HCT116 (cell line): Measurements from ENCODE around the gene PHC3. TPM values are rescaled to one million over a fixed set of nuclear protein-coding genes. Genes with fewer than 3 reads are reported as not detected.
"Not testable (repeated sequence)": the region's sequence is repeated elsewhere in the genome, so short reads cannot be mapped to it uniquely, and the experiment has no call there.

Experiments used
- ATAC-seq: fragments of 200-7000 bp; cut with Tn5 transposase; 2 replicates; pipeline ENCODE4 v1.9.1; 2020; ENCODE audit warnings: mild to moderate bottlenecking, moderate library complexity
- BruUV-seq: library from RNA; stranded (reverse); fragments of 400-500 nt; replicated peaks from 2 replicates; lab custom pipeline; 2021; lab: Mats Ljungman, UMichigan
- CTCF ChIA-PET: fragments of 300-600 bp; sonication (Branson Sonifier 250); formaldehyde crosslinking; loops from one replicate; lab custom pipeline; 2021; ENCODE audit warnings: antibody characterized with exemption; lab: Charles Lee
- POLR2A ChIA-PET: fragments of 300-600, 350-600 bp; sonication (Branson Sonifier 250); formaldehyde crosslinking; loops from one replicate; lab custom pipeline; 2021; ENCODE audit warnings: antibody characterized with exemption; lab: Charles Lee
- RAD21 ChIA-PET, 2 experiments: fragments of 300-600 bp; sonication (Branson Sonifier 250); formaldehyde crosslinking; loops; one replicate each; lab custom pipeline; 2023; ENCODE audit warnings: low total read pairs in 2 of 2; ENCODE audit not compliant: uncharacterized antibody in 2 of 2, unreplicated experiment in 2 of 2, low non-redundant PET in 1 of 2; lab: Charles Lee
- DNase-seq: peaks from one replicate; pipeline ENCODE4 v3.0.0-alpha.2; 2010; ENCODE audit warnings: low read depth, low spot score
- H2AFZ ChIP-seq: fragments of 200-600 bp; shearing (Covaris generic), sonication (generic); 2 replicates; pipeline ENCODE4 v1.6.1; 2017; ENCODE audit warnings: low read depth, mixed run types, mixed read lengths, antibody characterized with exemption, low read length; ENCODE audit not compliant: poor library complexity, severe bottlenecking
- H3K27ac ChIP-seq: 2 replicates; pipeline ENCODE4 v1.5.1; 2012; ENCODE audit warnings: low read depth, low read length
- H3K27me3 ChIP-seq: fragments of 200-600 bp; sonication (generic); 2 replicates; pipeline ENCODE4 v1.6.1; 2016; ENCODE audit warnings: mixed run types, low read length, mixed read lengths; ENCODE audit not compliant: insufficient read depth
- H3K36me3 ChIP-seq, 2 experiments: fragments of 200-500 bp in 1 of 2; fragments of 200-600 bp in 1 of 2; sonication (Bioruptor generic) in 1 of 2; sonication (generic) in 1 of 2; 2 replicates each; pipeline versions ENCODE4 v1.5.1 to v1.6.1; 2014 to 2016; ENCODE audit warnings: low read length in 2 of 2, inconsistent platforms in 1 of 2, mixed read lengths in 1 of 2, mixed run types in 1 of 2; ENCODE audit not compliant: insufficient read depth in 2 of 2, control insufficient read depth in 1 of 2
- H3K4me1 ChIP-seq, 2 experiments: fragments of 200-600 bp in 1 of 2; sonication (generic) in 1 of 2; 2 replicates each; pipeline versions ENCODE4 v1.5.1 to v1.6.1; 2012 to 2017; ENCODE audit warnings: low read length in 2 of 2, inconsistent platforms in 1 of 2, mild to moderate bottlenecking in 1 of 2, mixed read lengths in 1 of 2, mixed run types in 1 of 2, moderate library complexity in 1 of 2; ENCODE audit not compliant: insufficient read depth in 2 of 2, control insufficient read depth in 1 of 2
- H3K4me2 ChIP-seq: fragments of 200-600 bp; sonication (generic); 2 replicates; pipeline ENCODE4 v1.6.1; 2017; ENCODE audit warnings: mixed run types, low read length, mixed read lengths
- H3K4me3 ChIP-seq, 2 experiments: fragments of 200-600 bp in 1 of 2; sonication (generic) in 1 of 2; replicated peaks in 1 of 2; 2 replicates each; pipeline ENCODE4 v1.5.1; 2011 to 2016; ENCODE audit warnings: low read length in 2 of 2, control low read depth in 1 of 2, low read depth in 1 of 2, mild to moderate bottlenecking in 1 of 2, mixed read lengths in 1 of 2, mixed run types in 1 of 2
- H3K79me2 ChIP-seq: fragments of 200-600 bp; sonication (generic); 2 replicates; pipeline ENCODE4 v1.6.1; 2017; ENCODE audit warnings: mild to moderate bottlenecking, mixed run types, low read length, moderate library complexity, mixed read lengths; ENCODE audit not compliant: insufficient read depth
- H3K9ac ChIP-seq: fragments of 200-600 bp; sonication (generic); 2 replicates; pipeline ENCODE4 v1.6.1; 2016; ENCODE audit warnings: low read length, mixed read lengths
- H3K9me2 ChIP-seq: fragments of 200-600 bp; sonication (generic), shearing (Covaris generic); 2 replicates; pipeline ENCODE4 v1.6.1; 2017; ENCODE audit warnings: mixed run types, mild to moderate bottlenecking, moderate library complexity; ENCODE audit not compliant: insufficient read depth
- H3K9me3 ChIP-seq, 2 experiments: fragments of 200-500 bp in 1 of 2; fragments of 200-600 bp in 1 of 2; sonication (Bioruptor generic) in 1 of 2; sonication (generic) in 1 of 2; 2 replicates each; pipeline ENCODE4 v1.6.1; 2014 to 2017; ENCODE audit warnings: low read length in 2 of 2, mixed read lengths in 2 of 2, inconsistent platforms in 1 of 2, low read depth in 1 of 2, mild to moderate bottlenecking in 1 of 2, mixed run types in 1 of 2, moderate library complexity in 1 of 2; ENCODE audit not compliant: control insufficient read depth in 1 of 2, insufficient read depth in 1 of 2
- H4K20me1 ChIP-seq: fragments of 200-600 bp; sonication (generic), shearing (Covaris generic); 2 replicates; pipeline ENCODE4 v1.6.1; 2017; ENCODE audit warnings: mixed run types, mild to moderate bottlenecking, moderate library complexity; ENCODE audit not compliant: insufficient read depth
- POLR2A ChIP-seq: IDR thresholded peaks from 2 replicates; pipeline ENCODE4 v1.7.0; 2011; ENCODE audit warnings: borderline replicate concordance; ENCODE audit not compliant: insufficient read depth, insufficient read length; ENCODE audit errors: extremely low read depth
- REST ChIP-seq: IDR thresholded peaks from 2 replicates; pipeline ENCODE4 v1.6.1; 2012; ENCODE audit warnings: low read depth
- SP1 ChIP-seq: IDR thresholded peaks from 2 replicates; pipeline ENCODE4 v1.6.1; 2012; ENCODE audit warnings: low read depth
- ZNF274 ChIP-seq: fragments of 200-500 bp; sonication (Bioruptor generic); IDR thresholded peaks from 2 replicates; pipeline ENCODE4 v1.6.1; 2014; ENCODE audit warnings: mild to moderate bottlenecking, low read depth, low read length, inconsistent platforms
- intact Hi-C: fragments of 100-400 bp; cut with micrococcal nuclease; formaldehyde crosslinking; loops from 2 replicates; pipeline ENCODE4 v1.10.0; 2022
- total RNA-seq: library from RNA; stranded (reverse); gene quantifications from one replicate; pipeline ENCODE4 v1.2.1, GENCODE V29; 2021; ENCODE audit not compliant: unreplicated experiment

Gene PHC3
- total RNA-seq, 1 experiment from 2014 or later, result 40.1 TPM

GRCh38 chr3:170196833-170197232 is 15.3 kb upstream of the PHC3 start (continued):
- no peak for TF ChIP-seq ZNF274
- no peak for TF ChIP-seq POLR2A
- TF ChIP-seq, all 23 proteins: peak for 8

GRCh38 chr3:170195759-170196158 is 14.2 kb upstream of the PHC3 start:
- H3K36me3 ChIP-seq, POLR2A ChIA-PET, BruUV-seq, H3K27me3 ChIP-seq, CTCF ChIA-PET, H3K4me2 ChIP-seq, RAD21 ChIA-PET, H3K9me3 ChIP-seq, H3K9me2 ChIP-seq, H3K27ac ChIP-seq, H3K4me3 ChIP-seq, H3K79me2 ChIP-seq, DNase-seq, H3K4me1 ChIP-seq, H4K20me1 ChIP-seq, H3K9ac ChIP-seq, intact Hi-C loops, ATAC-seq: not testable (repeated sequence)
- peak overlapping the region; percentile 16 for H2AFZ ChIP-seq

GRCh38 chr3:170189398-170190256 is 8.1 kb upstream of the PHC3 start:
- Histone ChIP-seq H3K27me3 (no peaks in the 10 kb centered on the region), H3K27ac (no peak overlapping the region), H3K4me2 (peak overlapping the region; percentile 39), H3K4me1 (peaks cover 0 to 8% of the 10 kb centered on the region in 2 experiments; a peak in 1 of 4 replicates), H3K9me2 (no peaks in the 10 kb centered on the region), H3K36me3 (no peaks in the 10 kb centered on the region), H2AFZ (peak overlapping the region; percentile 36)
- ChIA-PET CTCF (interaction anchor here (0.9 to 1.4 kb wide), 2 partner anchors 12 to 14 kb away, joined by 3 to 4 read pairs; no protein-coding TSS in a partner anchor), POLR2A (no interaction called here)
- BruUV-seq, result no TSS peak
- TF ChIP-seq SP1 (0 out of 2 replicates have a peak, but pooled peaks have one; percentile 9), REST (no peak)
- TF ChIP-seq, all 23 proteins: peak for 1
- Histone ChIP-seq H3K4me3 (peak overlapping the region in 1 of 2 experiments; percentile 8; a peak in 1 of 4 replicates), H3K9me3 (no peaks in the 10 kb centered on the region), H3K9ac (no peak overlapping the region), H4K20me1 (no peaks in the 10 kb centered on the region), H3K79me2 (no peaks in the 10 kb centered on the region)
- peak; percentile 52 for ATAC-seq
- DNase-seq, result no peak
- RAD21 ChIA-PET, result no interaction called here
- intact Hi-C loops, result loop anchor here (5.0 to 10.0 kb wide), 3 partner anchors 223 to 625 kb away; partner anchors contain the start of genes ACTRT3 and TERC
